Stimulated activated effector memory CD8-positive, alpha-beta T cell treated with anti-CD3 and anti-CD28 coated beads, Interleukin-12 subunit alpha, Interleukin-12 subunit beta, amount 100 ng/mL, for 72 hours (primary cell): ENCODE measurements around the gene CPTP.
A peak's percentile ranks its signal among the peaks of the same experiment; 100 is the strongest.
"Not testable (repeated sequence)": the region's sequence is repeated elsewhere in the genome, so short reads cannot be mapped to it uniquely, and the experiment has no call there.

ENCODE experiments used
- ATAC-seq: fragments of 150-1000 bp; cut with Tn5 transposase; 2 replicates; pipeline ENCODE4 v1.10.0; 2021
- DNase-seq, 2 donors: peaks; one replicate each; pipeline ENCODE4 v3.0.0; 2021 to 2022; ENCODE audit warnings: low spot score in 2 of 2
- H3K27ac Mint-ChIP-seq: one replicate; pipeline ENCODE4 v1.8.0; 2022; ENCODE audit warnings: mild to moderate bottlenecking, mixed read lengths
- H3K36me3 Mint-ChIP-seq: one replicate; pipeline ENCODE4 v1.8.0; 2022; ENCODE audit warnings: mild to moderate bottlenecking, mixed read lengths
- H3K4me1 Mint-ChIP-seq: one replicate; pipeline ENCODE4 v1.8.0; 2022; ENCODE audit warnings: mixed read lengths
- H3K4me3 Mint-ChIP-seq: one replicate; pipeline ENCODE4 v1.8.0; 2022; ENCODE audit warnings: mild to moderate bottlenecking, mixed read lengths
- H3K9me3 Mint-ChIP-seq: one replicate; pipeline ENCODE4 v1.8.0; 2022; ENCODE audit warnings: mixed read lengths

The CPTP gene

DNA sequence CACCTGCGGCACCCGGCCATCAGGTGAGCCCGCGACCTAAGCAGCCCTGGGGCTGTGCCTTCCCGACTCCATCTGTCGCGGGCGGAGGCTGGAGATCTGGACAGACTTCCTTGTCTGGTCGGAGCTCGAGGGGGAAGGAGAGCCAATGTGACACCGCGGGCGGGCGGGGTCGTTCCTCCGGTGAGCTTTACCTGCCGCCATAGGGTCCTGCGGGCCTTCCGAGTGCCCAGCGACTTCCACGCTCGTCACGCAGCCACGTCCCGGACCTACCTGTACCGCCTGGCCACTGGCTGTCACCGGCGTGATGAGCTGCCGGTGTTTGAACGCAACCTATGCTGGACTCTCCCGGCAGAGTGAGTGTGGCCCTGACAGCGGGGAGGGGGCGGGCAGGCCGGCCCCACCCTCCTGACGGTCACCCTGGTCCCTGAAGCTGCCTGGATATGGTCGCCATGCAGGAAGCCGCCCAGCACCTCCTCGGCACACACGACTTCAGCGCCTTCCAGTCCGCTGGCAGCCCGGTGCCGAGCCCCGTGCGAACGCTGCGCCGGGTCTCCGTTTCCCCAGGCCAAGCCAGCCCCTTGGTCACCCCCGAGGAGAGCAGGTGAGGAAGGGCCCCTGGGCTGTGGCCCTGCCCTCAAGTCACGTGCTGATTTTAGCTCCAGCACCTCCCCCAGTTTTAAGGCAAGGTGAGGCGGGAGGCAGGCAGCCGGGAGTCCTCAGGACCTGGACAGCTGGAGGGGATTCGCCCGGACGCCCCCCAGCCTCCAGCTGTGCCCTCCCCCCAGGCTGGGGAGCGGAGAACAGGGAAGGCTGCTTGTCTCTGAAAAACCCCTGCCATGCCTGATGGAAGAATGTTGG is 15.1 kb upstream of the CPTP start:
- DNase-seq (peak in 1 of 2 donors; percentile 67), ATAC-seq (no peak)
- Mint-ChIP-seq H3K4me1 (peaks cover 26% of the 10 kb centered on the region), H3K27ac (peak overlapping the region; percentile 40), H3K36me3 (peaks cover 49% of the 10 kb centered on the region), H3K9me3 (no peaks in the 10 kb centered on the region), H3K4me3 (peak overlapping the region; percentile 78)

DNA sequence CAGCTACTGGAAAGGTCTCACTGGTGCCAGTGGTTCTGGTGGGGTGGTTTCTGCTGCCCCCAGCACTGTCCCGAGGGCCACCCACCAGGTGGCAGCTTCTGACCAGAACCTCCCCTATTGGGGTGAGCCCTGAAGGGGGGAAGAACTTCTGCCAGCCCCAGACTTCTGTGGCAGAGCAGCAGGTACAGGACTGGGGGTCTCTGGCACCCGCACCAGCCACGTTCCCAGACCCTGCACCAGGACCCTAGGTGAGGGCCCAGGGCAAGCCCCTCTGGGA is 14.6 kb upstream of the CPTP start:
- H3K27ac Mint-ChIP-seq: peak overlapping the region; percentile 40

DNA sequence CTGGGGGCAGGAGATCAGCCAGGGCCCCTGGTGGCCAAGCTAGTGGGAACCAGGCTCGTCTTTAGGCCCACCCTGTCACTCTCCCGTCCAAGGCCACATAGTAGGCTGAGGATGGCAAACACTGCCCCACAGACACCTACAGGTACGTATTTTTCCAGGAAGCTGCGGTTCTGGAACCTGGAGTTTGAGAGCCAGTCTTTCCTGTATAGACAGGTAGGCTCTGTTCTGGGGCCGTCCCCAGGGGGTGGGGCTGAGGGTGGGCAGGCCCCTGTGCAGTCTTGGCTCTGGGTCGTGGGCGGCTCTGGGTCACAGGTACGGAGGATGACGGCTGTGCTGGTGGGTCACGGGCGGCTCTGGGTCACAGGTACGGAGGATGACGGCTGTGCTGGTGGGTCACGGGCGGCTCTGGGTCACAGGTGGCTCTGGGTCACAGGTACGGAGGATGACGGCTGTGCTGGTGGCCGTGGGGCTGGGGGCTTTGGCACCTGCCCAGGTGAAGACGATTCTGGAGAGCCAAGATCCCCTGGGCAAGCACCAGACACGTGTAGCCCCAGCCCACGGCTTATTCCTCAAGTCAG is 14.0 kb upstream of the CPTP start:
- Mint-ChIP-seq H3K4me1 (peaks cover 27% of the 10 kb centered on the region), H3K9me3 (no peaks in the 10 kb centered on the region), H3K36me3 (peaks cover 60% of the 10 kb centered on the region), H3K27ac (no peak overlapping the region), H3K4me3 (peak overlapping the region; percentile 78)
- no peak for ATAC-seq
- DNase-seq: no peak

More for the DNA sequence above, 14.6 kb upstream of the CPTP start:
- H3K4me3 Mint-ChIP-seq: peak overlapping the region; percentile 78
- no peak for ATAC-seq
- no peak for DNase-seq
- H3K9me3 Mint-ChIP-seq: no peaks in the 10 kb centered on the region
- peaks cover 31% of the 10 kb centered on the region for H3K4me1 Mint-ChIP-seq
- peaks cover 55% of the 10 kb centered on the region for H3K36me3 Mint-ChIP-seq

DNA sequence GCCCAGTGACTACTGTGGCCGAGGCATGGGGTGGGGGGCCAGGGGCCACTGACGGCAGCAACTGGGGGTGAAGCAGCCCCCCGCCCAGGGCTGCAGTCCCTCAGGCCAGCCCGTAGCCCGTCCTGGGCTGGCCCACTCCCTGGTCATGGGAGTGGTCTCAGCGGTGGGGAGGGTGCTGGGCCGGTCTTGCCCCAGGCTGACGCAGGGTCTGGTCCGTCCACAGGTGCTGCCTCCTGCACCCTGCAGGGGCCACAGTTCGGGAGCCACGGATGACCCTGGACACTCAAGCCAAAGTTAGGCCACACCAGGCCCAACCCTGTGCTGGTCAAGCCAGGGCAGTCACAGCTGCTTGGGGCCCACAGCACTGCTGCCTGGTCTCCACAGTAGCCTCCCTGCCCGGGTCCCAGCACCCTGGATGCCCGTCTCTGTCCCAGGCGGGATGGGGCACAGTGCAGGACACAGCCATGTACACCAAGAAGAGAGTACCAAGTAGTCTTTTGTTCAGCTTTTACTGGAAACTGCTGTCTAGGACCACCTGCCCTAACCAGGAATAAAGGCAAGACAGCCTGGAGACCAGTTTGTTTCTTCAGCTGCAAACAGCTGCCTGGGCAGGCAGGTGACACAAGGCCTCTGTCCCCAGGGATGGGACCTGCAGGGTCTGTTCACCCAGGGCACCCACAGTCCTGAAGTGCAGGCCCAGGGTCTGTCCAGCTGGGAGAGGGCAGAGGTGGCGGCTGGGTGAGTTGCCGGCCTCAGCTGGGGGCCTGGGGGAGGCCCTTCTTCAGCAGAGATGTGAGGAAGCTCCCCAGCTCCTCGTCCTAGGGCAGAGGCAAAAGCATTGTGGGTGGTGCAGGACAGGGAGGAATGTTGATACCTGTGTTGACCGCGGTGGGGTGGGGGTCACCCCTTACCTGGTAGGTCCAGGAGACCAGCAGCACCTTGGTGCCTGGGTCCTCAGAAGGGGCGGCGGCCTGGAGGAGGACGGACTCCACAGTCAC is 13.2 kb upstream of the CPTP start:
- Mint-ChIP-seq H3K4me1 (peaks cover 19% of the 10 kb centered on the region), H3K36me3 (peaks cover 63% of the 10 kb centered on the region), H3K27ac (no peak overlapping the region), H3K9me3 (no peaks in the 10 kb centered on the region), H3K4me3 (no peak overlapping the region)
- DNase-seq (no peak), ATAC-seq (no peak)

GRCh38 chr1:1312450-1313314 is 11.9 kb upstream of the CPTP start:
- no peak for DNase-seq
- no peak for ATAC-seq
- H3K27ac Mint-ChIP-seq: peak overlapping the region; percentile 64
- H3K9me3 Mint-ChIP-seq: no peaks in the 10 kb centered on the region
- peaks cover 10% of the 10 kb centered on the region for H3K4me1 Mint-ChIP-seq
- peaks cover 69% of the 10 kb centered on the region for H3K36me3 Mint-ChIP-seq
- no peak overlapping the region for H3K4me3 Mint-ChIP-seq

- Mint-ChIP-seq H3K4me1 (peaks cover 10% of the 10 kb centered on the region), H3K9me3 (no peaks in the 10 kb centered on the region), H3K36me3 (peaks cover 79% of the 10 kb centered on the region), H3K4me3 (no peak overlapping the region), H3K27ac (no peak overlapping the region)
- ATAC-seq: no peak
- DNase-seq: no peak
Observed at GRCh38 chr1:1313500-1314236, 10.9 kb upstream of the CPTP start.

GRCh38 chr1:1314237-1314586 is 10.4 kb upstream of the CPTP start:
- no peak overlapping the region for H3K4me3 Mint-ChIP-seq
- H3K9me3 Mint-ChIP-seq: no peaks in the 10 kb centered on the region
- ATAC-seq: no peak
- H3K36me3 Mint-ChIP-seq: peaks cover 82% of the 10 kb centered on the region
- H3K4me1 Mint-ChIP-seq: peaks cover 10% of the 10 kb centered on the region
- DNase-seq: no peak
- no peak overlapping the region for H3K27ac Mint-ChIP-seq

- no peak overlapping the region for H3K4me3 Mint-ChIP-seq
- H3K9me3 Mint-ChIP-seq: no peaks in the 10 kb centered on the region
- peak overlapping the region; percentile 54 for H3K27ac Mint-ChIP-seq
- peaks cover 10% of the 10 kb centered on the region for H3K4me1 Mint-ChIP-seq
- DNase-seq: no peak
- no peak for ATAC-seq
- H3K36me3 Mint-ChIP-seq: peaks cover 82% of the 10 kb centered on the region
Observed at GRCh38 chr1:1314678-1315335, 9.8 kb upstream of the CPTP start.

DNA sequence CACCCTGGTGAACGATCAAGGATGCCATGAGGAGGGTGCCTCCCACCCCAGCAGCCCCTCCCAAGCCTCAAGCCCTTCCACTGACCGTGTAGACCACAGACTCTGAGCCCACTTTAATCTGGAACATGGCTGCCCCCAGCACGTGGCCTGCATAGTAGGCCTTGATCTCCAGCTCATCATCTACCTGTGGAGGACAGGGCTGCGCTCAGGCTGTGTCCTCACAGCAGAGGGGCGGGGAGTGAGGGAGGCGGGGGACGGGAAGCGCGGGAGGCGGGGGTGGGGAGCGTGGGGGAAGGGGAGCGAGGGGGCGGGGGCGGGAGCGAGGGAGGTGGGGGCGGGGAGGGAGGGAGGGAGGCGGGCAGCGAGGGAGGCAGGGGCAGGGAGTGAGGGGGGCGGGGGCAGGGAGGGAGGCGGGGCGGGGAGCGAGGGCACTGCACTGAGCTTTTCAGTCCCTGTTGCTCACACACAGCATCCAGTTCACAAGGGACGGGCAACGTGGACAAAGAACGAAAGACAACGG is 9.1 kb upstream of the CPTP start:
- H3K9me3 Mint-ChIP-seq: no peaks in the 10 kb centered on the region
- peaks cover 81% of the 10 kb centered on the region for H3K36me3 Mint-ChIP-seq
- DNase-seq: no peak
- H3K4me1 Mint-ChIP-seq: peaks cover 10% of the 10 kb centered on the region
- ATAC-seq: no peak
- no peak overlapping the region for H3K27ac Mint-ChIP-seq
- H3K4me3 Mint-ChIP-seq: no peak overlapping the region

GRCh38 chr1:1316199-1316598 is 8.4 kb upstream of the CPTP start:
- not testable (repeated sequence) for ATAC-seq, H3K4me3 Mint-ChIP-seq, H3K27ac Mint-ChIP-seq, H3K9me3 Mint-ChIP-seq, DNase-seq
- Mint-ChIP-seq H3K4me1 (peaks cover 10% of the 10 kb centered on the region), H3K36me3 (peaks cover 79% of the 10 kb centered on the region)

DNA sequence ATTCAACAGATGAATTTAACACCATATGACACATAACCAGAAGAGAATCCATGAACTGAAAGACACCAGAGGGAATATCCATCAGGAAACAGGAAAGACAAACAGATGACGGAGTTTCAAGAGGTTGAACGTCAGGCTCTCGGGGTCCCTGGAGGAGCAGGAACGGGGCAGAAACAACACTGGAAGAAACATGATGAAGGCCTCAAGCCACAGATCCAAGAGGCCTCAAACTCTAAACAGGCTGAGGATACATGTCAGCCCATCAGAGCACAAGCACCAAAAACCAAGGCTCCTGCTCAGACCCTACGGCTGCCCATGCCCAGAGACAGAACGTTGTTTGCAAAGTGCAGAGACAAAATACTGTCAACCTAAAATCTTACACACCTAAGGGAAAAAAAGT is 7.2 kb upstream of the CPTP start:
- Mint-ChIP-seq H3K4me1 (peaks cover 16% of the 10 kb centered on the region), H3K36me3 (peaks cover 79% of the 10 kb centered on the region), H3K4me3 (no peak overlapping the region), H3K9me3 (no peaks in the 10 kb centered on the region), H3K27ac (no peak overlapping the region)
- DNase-seq (no peak), ATAC-seq (no peak)

- H3K9me3 Mint-ChIP-seq: no peaks in the 10 kb centered on the region
- peaks cover 73% of the 10 kb centered on the region for H3K36me3 Mint-ChIP-seq
- H3K4me3 Mint-ChIP-seq: no peak overlapping the region
- no peak overlapping the region for H3K27ac Mint-ChIP-seq
- ATAC-seq (no peak), DNase-seq (no peak)
- H3K4me1 Mint-ChIP-seq: peaks cover 24% of the 10 kb centered on the region
Observed at GRCh38 chr1:1318131-1318652, 6.4 kb upstream of the CPTP start.

- Mint-ChIP-seq H3K36me3 (peaks cover 65% of the 10 kb centered on the region), H3K9me3 (no peaks in the 10 kb centered on the region), H3K4me1 (peaks cover 27% of the 10 kb centered on the region), H3K4me3 (no peak overlapping the region), H3K27ac (peak overlapping the region; percentile 78)
- no peak for ATAC-seq
- no peak for DNase-seq
Observed at GRCh38 chr1:1318777-1319645, 5.6 kb upstream of the CPTP start.
